ENCODE data around the gene LRRN4. TPM values are rescaled to one million over a fixed set of nuclear protein-coding genes. Genes with fewer than 3 reads are reported as not detected.

The LRRN4 gene
- total RNA-seq, 1 experiment from 2014 or later: 0.57 TPM

DNA sequence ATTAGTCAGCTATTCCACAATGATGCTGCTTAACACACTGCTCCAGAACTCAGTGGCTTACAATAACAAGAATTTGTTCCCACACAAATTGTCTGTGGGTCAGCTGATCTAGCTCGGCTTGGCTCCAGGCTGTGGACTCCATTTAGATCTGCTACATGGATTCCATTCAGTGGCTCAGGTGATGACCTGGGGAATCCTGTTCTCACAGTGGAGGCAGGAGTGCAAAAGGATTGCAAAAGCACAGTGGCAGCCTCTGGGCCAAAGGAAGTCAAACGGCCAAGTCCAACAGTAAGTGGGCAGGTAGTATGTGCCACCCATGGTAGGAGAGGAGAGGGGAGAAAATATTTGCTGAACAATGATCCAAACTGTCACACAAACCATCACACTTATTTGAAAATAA is 15.8 kb upstream of the LRRN4 start:
- no peak for ATAC-seq
- no peak for DNase-seq (ENCODE audit: low read depth, low spot score)
- Histone ChIP-seq H3K27me3 (ENCODE audit: control insufficient read depth, insufficient read depth, low read length) (no peaks in the 10 kb centered on the region), H3K4me1 (ENCODE audit: control insufficient read depth, insufficient read depth, low read length) (no peaks in the 10 kb centered on the region), H3K4me3 (ENCODE audit: low read depth in 2 of 2, low read length in 2 of 2) (no peak overlapping the region), H3K27ac (ENCODE audit: low read length) (no peak overlapping the region), H3K9me3 (ENCODE audit: control insufficient read depth, insufficient read depth, low read depth, low read length) (no peaks in the 10 kb centered on the region), H3K36me3 (ENCODE audit: control insufficient read depth, insufficient read depth, low read length) (no peaks in the 10 kb centered on the region)
- intact Hi-C loops (cut with micrococcal nuclease; ENCODE audit: unreplicated experiment): no loop called here
- BruUV-seq (replicated peaks): no TSS peak
- TF ChIP-seq, protein P1, sequence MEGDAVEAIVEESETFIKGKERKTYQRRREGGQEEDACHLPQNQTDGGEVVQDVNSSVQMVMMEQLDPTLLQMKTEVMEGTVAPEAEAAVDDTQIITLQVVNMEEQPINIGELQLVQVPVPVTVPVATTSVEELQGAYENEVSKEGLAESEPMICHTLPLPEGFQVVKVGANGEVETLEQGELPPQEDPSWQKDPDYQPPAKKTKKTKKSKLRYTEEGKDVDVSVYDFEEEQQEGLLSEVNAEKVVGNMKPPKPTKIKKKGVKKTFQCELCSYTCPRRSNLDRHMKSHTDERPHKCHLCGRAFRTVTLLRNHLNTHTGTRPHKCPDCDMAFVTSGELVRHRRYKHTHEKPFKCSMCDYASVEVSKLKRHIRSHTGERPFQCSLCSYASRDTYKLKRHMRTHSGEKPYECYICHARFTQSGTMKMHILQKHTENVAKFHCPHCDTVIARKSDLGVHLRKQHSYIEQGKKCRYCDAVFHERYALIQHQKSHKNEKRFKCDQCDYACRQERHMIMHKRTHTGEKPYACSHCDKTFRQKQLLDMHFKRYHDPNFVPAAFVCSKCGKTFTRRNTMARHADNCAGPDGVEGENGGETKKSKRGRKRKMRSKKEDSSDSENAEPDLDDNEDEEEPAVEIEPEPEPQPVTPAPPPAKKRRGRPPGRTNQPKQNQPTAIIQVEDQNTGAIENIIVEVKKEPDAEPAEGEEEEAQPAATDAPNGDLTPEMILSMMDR (IDR thresholded peaks at IDR 0.05): no peak
- TF ChIP-seq SIN3A (IDR thresholded peaks at IDR 0.05; ENCODE audit: borderline replicate concordance, insufficient read depth, low read depth, low read length): no peak
- TF ChIP-seq, protein P2, sequence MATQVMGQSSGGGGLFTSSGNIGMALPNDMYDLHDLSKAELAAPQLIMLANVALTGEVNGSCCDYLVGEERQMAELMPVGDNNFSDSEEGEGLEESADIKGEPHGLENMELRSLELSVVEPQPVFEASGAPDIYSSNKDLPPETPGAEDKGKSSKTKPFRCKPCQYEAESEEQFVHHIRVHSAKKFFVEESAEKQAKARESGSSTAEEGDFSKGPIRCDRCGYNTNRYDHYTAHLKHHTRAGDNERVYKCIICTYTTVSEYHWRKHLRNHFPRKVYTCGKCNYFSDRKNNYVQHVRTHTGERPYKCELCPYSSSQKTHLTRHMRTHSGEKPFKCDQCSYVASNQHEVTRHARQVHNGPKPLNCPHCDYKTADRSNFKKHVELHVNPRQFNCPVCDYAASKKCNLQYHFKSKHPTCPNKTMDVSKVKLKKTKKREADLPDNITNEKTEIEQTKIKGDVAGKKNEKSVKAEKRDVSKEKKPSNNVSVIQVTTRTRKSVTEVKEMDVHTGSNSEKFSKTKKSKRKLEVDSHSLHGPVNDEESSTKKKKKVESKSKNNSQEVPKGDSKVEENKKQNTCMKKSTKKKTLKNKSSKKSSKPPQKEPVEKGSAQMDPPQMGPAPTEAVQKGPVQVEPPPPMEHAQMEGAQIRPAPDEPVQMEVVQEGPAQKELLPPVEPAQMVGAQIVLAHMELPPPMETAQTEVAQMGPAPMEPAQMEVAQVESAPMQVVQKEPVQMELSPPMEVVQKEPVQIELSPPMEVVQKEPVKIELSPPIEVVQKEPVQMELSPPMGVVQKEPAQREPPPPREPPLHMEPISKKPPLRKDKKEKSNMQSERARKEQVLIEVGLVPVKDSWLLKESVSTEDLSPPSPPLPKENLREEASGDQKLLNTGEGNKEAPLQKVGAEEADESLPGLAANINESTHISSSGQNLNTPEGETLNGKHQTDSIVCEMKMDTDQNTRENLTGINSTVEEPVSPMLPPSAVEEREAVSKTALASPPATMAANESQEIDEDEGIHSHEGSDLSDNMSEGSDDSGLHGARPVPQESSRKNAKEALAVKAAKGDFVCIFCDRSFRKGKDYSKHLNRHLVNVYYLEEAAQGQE (IDR thresholded peaks at IDR 0.05; ENCODE audit: insufficient read depth in 1 of 2, low read depth in 2 of 2, low read length in 1 of 2): no peak
- no peak for TF ChIP-seq POLR2AphosphoS5 (IDR thresholded peaks at IDR 0.05; ENCODE audit: low read depth, low read length)
- no peak for TF ChIP-seq TCF7L2 (IDR thresholded peaks at IDR 0.05; ENCODE audit: low read depth, low read length)
- CTCF ChIA-PET: no interaction called here
- POLR2A ChIA-PET: no interaction called here
- in situ Hi-C loops (cut with HindIII; ENCODE audit: low pct_unique_long_range_greater_than_20kb, low sequenced_read_pairs): no loop called here

DNA sequence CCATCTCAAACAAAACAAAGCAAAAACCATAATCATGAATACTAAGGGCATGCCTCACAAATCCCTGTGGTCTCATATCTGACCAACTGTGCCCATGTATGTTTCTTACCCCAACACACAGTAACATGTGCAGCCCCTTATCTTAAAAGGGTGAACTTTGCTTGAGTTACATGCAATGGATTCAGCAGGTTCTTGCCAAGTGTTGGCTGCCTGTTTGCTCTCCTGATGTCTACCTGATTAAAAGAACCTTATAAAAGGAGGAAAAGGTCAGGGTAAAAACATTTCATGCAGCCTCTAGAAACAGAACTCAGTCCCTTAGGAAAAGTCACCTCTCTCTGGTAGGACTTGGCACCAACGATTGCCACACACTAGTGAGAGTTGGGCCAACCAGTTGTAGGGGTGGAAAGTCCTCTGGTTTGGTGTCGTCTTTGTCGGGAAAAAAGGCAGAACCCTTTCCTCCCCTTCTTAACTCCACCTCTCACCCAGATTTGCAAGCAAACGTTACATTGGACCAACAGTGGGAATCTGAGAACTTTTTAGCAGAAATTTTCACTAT is 14.0 kb upstream of the LRRN4 start:
- CTCF ChIA-PET: no interaction called here

More for the DNA sequence above, 14.0 kb upstream of the LRRN4 start:
- BruUV-seq (replicated peaks): no TSS peak
- intact Hi-C loops (cut with micrococcal nuclease; ENCODE audit: unreplicated experiment) (no loop called here), in situ Hi-C loops (cut with HindIII; ENCODE audit: low pct_unique_long_range_greater_than_20kb, low sequenced_read_pairs) (no loop called here)
- H3K36me3 ChIP-seq (ENCODE audit: control insufficient read depth, insufficient read depth, low read length): no peaks in the 10 kb centered on the region
- no peaks in the 10 kb centered on the region for H3K4me1 ChIP-seq (ENCODE audit: control insufficient read depth, insufficient read depth, low read length)
- H3K27me3 ChIP-seq (ENCODE audit: control insufficient read depth, insufficient read depth, low read length): no peaks in the 10 kb centered on the region
- H3K9me3 ChIP-seq (ENCODE audit: control insufficient read depth, insufficient read depth, low read depth, low read length): no peaks in the 10 kb centered on the region
- H3K4me3 ChIP-seq (ENCODE audit: low read depth in 2 of 2, low read length in 2 of 2): no peak overlapping the region
- POLR2A ChIA-PET: interaction anchor here (0.6 kb wide), 1 partner anchor 35 kb away, joined by 4 read pairs; no protein-coding TSS in a partner anchor
- no peak overlapping the region for H3K27ac ChIP-seq (ENCODE audit: low read length)
- TF ChIP-seq, protein P2 (IDR thresholded peaks at IDR 0.05; ENCODE audit: insufficient read depth in 1 of 2, low read depth in 2 of 2, low read length in 1 of 2): no peak
- TF ChIP-seq POLR2AphosphoS5 (IDR thresholded peaks at IDR 0.05; ENCODE audit: low read depth, low read length) (no peak), TCF7L2 (IDR thresholded peaks at IDR 0.05; ENCODE audit: low read depth, low read length) (no peak), SIN3A (IDR thresholded peaks at IDR 0.05; ENCODE audit: borderline replicate concordance, insufficient read depth, low read depth, low read length) (no peak)
- DNase-seq (ENCODE audit: low read depth, low spot score) (no peak), ATAC-seq (no peak)

Measured in Panc1 (cell line).